ENCODE measurements around the gene NPTX1. TPM values are rescaled to one million over a fixed set of nuclear protein-coding genes. Genes with fewer than 3 reads are reported as not detected.

NPTX1 gene
- polyA plus RNA-seq, 1 donor = 1.00 TPM

- no peak for DNase-seq
These were observed 28.4 kb upstream of the NPTX1 start for GRCh38 chr17:80504686-80505413.

DNA sequence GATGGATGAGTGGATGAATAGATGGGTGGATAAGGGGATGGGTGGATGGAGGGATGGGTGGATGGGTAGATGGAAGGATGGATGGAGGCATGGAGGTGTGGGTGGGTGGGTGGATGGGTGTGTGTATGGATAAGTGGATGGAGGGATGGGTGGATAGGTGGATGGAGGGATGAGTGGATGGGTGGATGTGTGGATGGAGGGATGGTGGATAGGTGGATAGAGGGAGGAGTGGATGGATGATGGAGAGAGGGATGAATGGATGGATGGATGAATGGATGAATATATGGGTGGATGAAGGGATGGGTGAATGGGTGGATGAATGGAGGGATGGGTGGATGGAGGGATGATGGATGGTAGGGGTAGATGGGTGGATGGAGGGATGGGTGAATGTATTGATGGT lies 27.5 kb upstream of the NPTX1 start:
- DNase-seq = no peak

GRCh38 chr17:80503031-80503430 lies 26.6 kb upstream of the NPTX1 start:
- DNase-seq = no peak

DNA sequence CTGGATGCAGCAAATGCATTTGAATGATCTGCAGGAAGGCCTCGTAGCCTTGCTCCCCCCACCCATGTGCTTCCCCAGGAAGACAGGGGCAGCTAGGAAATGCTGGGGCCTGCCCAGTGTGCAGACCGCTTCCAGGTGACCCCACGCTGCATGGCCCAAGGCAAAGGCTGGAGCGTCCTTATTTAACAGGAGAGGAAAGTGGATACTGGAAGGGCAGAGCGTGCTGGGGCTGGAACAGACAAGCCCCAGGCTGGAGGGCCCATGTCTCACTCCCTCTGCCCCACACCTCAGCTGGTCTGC lies 26.1 kb upstream of the NPTX1 start:
- DNase-seq = no peak

GRCh38 chr17:80501741-80502577 lies 25.6 kb upstream of the NPTX1 start:
- DNase-seq = no peak

DNA sequence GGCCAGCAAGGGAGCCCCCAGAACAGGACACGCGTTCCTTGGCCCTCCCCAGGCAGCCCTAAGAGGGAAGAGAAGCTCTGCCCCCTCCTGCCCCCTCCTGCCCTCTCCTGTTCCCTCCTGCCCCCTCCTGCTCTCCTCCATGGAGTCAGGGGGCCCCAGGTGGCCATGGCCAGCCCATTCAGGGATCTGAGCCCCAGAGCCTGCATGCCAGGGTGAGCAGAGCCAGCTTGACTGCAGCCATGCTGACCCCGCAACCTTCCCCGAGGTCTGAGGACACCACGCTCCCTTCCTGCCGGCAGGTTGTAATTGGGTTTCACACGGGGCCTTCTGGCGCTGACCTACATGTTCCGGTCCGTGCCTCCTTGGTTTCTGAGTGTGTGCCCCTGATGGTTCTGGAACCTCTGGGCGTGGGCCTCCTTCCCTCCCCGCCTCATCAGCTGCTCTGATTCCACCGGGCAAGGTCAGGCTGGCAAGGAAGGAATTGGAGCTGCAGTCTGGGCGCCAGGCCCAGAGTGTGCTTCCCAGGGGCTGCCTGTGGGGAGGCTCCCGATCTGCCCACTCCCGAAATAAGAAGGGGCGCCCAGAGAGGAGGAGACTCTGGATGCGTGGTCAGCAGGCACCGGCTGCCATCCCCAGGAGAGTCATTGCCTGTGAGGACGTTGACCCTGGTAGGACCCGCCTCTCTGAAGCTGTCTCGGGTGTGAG lies 23.7 kb upstream of the NPTX1 start:
- no peak for DNase-seq

DNA sequence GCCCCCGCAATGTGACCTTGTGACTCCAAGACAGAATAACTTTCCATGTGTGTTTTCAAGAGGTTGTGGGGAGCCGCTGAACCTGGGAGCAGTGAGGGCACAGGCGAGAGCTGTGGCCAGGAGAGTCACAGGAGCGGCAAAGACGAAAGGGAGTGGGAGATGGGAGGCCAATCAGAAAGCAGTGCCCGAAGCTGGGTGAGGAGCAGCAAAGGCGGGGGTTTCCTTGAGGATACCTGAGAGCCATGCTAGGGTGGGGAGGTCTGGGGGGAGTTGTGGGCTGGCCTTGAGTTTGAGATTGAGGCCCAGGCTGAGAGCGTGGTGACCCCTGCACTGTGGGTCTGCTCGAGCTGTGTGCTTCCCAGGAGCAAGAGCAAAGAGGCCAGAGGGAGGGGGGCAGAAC lies 23.2 kb upstream of the NPTX1 start:
- no peak for DNase-seq

- no peak for DNase-seq
These were observed 22.6 kb upstream of the NPTX1 start for GRCh38 chr17:80498920-80499410.

GRCh38 chr17:80498242-80498919 lies 22.0 kb upstream of the NPTX1 start:
- no peak for DNase-seq

GRCh38 chr17:80497726-80498241 lies 21.4 kb upstream of the NPTX1 start:
- DNase-seq = no peak

DNA sequence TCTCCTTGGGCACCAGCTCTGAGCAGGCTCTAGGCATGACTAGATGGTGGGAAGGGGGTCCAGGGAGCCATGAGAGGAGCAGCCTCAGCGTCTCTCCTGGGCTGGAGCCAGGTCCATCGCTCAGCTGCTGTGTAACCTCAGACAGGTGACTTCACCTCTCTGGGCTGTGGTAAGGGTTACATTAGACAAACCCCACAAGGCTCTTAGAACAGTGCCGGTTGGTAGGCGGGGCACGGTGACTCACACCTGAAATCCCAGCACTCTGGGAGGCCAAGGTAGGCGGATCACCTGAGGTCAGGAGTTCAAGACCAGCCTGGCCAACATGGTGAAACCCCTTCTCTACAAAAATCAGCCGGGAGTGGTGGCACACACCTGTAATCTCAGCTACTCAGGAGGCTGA lies 18.1 kb upstream of the NPTX1 start:
- DNase-seq = no peak

GRCh38 chr17:80492343-80493136 lies 16.1 kb upstream of the NPTX1 start:
- DNase-seq = no peak

GRCh38 chr17:80491478-80492342 lies 15.3 kb upstream of the NPTX1 start:
- no peak for DNase-seq

- DNase-seq = no peak
These were observed 11.1 kb upstream of the NPTX1 start for GRCh38 chr17:80487511-80487910.

DNA sequence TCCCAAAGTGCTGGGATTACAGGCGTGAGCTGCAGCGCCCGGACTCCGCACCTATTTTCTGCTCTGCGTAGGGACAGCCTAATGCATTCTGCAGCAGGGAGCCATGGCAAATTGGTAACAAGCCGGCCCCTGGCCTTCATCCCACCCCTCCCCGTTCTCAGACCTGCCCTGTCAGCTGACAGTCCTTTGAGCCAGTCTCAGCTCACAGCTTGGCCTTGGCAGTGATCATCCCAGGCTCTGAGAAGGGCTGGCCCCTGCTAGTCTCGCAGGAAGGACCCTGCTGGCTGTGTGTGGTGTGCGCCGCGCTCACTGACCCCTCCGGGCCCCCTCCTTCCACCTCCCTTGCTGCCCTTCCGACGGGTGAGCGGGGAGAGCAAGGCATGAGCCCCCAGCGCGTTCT lies 10.3 kb upstream of the NPTX1 start:
- DNase-seq = no peak

- DNase-seq = no peak
These were observed 9.4 kb upstream of the NPTX1 start for GRCh38 chr17:80485846-80486245.

- no peak for DNase-seq
These were observed 6.3 kb upstream of the NPTX1 start for GRCh38 chr17:80482555-80483308.

DNA sequence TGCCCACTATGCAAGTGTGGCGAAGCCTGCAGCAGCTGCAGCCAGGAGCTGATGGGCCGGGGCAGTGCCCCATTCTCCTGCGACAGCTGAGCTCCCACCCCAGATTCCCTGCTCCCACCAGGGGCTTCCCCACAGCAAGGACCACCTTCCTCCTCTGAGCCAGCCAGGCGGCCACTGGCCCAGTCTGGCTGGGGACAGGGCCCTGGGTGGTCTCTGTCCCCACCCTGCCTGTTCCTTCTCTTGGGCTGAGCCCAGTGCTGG lies 5.6 kb upstream of the NPTX1 start:
- no peak for DNase-seq

GRCh38 chr17:80481284-80482057 lies 5.1 kb upstream of the NPTX1 start:
- DNase-seq = no peak
